HG03521 (cell line): Measurements from ENCODE around the gene RBFOX2.
"Not testable (repeated sequence)": the region's sequence is repeated elsewhere in the genome, so short reads cannot be mapped to it uniquely, and the experiment has no call there.

Experiments
- ATAC-seq: cut with Tn5 transposase; IDR thresholded peaks from one replicate; pipeline ENCODE4 v1.9.1; 2021; ENCODE audit warnings: mild to moderate bottlenecking, moderate library complexity; ENCODE audit not compliant: unreplicated experiment

RBFOX2 gene

DNA sequence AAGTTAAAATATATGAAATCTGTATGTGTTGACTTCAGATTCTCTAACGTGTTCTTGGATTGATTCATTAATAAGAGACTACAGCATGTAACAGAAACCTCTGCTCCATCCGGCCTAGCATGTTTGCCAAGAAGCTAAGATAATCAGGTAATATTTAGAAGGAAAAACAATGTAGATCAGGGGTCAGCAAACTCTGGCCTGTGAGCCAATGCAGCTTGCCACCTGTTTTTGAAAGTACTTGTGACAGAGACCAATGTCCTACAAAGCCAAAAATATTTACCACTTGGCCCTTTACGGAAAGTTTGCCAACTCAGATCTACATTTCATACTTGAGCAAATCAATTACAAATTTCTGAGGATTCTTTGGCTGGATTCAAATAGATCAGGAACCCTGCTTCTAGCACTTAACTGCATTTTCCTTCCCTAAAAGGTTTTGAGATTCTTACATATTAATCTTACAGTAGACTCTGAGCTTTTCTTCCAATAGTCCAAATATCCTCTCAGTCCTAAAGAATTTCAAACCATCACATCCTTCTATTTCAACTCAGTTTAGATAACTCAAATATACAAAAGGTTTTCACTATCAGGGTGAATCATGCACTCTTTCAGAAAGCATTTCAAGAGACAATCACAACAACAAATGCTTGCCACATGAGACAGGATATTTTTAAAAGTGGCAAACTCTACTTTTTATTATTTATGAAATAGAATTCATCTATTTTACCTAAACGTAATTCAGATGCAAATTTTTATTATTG is 281.5 kb downstream of the RBFOX2 start:
- ATAC-seq = no peak

DNA sequence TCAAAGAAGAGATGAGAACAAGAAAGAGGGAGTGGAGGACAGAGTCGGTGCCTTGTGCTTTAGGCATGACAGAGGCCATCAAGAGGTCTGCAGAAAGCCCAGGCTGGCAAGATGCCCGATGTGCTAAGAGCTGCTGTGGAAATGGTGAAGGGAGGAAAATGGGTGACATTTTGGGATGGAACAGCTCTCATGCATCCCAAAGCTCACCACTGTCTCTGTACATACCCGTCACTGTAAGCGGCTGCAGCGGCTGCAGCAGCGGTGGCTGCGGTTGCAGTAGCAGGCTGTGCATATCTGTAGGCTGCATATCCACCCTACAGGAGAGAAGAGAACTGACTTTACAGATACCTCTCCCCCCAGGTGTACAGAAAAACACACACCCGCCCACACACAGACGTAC is 282.4 kb downstream of the RBFOX2 start:
- no peak for ATAC-seq

DNA sequence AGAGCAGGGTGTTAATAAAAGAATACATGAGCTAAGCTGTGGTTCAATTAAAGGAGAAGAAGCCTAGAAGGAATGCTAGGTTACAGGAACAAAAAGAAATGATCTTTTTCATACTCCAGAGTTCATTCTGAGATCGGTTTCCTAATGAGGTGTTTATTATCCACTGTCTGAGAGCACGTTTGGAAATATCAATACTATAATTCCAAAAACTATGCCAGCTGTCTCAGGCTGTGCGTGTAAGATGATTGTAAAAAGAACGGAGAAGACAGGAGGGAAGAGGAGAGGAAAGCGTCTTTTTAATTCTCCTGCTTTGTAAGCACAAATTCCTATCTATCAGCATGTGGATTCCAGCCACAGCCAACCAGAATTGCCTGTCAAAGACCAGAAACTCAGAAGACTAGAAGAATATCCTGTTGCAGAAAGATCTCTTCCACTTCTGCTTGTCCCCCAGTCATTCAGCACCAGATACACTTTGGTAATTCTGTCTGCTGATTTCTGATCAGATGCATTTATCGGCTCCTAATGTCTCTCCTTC is 285.2 kb downstream of the RBFOX2 start:
- ATAC-seq = no peak

DNA sequence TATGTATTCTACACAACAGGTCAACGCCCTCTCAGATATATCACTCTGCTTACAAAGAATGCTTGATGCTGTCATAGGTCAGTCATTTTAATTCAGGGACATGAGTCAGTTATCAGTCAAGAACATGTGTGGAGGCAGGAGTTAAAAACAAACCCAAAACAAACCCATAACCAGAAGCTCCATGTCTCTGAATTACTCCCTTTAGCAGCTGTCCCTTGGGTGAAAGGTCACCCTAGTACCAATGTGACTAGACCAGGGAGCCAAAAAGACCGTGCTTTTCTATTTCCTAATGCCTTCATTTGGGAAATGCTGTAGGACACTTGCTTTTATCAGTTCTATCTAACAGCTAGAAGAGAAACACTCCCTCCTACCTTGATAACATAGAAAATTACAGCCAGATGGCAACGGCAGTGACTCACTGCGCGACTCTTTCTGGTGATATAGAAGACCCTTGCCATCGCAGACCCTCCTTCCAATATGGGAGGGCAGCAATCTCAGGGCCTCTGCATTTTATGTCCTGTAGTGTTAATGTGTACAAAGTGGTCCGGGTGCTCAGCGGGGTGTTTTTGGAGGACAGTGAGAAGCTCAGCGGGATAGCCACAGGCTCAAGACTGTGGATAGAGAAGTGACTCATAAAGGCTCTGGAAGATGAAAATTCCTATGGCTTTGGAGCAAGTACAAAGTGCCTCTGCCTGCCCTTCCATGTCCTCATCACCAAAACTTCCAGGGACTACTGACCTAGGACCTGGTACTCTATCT is 286.1 kb downstream of the RBFOX2 start:
- ATAC-seq = no peak

DNA sequence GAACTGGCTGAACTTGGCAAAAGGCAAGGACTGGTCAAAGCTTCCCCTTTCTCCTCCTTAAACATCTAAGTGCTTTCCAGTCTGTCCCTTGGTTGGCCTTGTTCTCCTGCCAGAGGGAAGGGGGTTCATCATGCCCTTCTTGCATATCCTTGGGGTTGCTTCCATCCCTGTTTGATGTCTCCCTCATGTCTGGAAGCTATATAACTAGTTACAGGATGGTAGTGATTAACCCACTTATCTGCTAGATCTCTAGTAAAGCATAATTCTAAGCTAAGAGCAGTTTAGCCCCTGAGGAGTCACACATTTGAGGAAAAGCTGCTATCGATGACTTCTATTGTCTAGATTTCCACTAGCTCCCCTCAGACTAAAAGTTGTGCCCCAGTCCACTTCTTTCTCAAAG is 288.0 kb downstream of the RBFOX2 start:
- ATAC-seq = no peak

DNA sequence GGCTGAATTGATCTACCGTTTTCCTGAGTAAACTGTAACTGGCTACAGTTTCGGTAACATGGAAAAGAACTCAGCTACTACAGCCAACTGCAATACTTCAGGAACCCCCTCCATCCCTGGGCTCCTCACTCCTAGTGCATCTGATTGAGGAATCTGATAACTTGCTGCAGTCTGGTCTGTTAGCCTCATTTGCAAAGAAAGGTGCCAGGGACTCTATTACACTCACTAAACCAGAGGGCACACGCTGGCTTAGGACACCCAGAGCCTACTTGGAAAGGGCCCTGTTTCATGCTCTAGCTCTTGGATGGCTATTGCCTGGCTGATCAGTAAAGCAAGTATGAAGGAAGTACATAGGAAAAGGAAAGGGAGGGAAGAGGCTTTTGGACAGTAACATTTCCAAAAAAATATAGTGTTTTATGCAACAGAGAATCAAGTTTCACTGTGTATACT is 288.7 kb downstream of the RBFOX2 start:
- no peak for ATAC-seq

DNA sequence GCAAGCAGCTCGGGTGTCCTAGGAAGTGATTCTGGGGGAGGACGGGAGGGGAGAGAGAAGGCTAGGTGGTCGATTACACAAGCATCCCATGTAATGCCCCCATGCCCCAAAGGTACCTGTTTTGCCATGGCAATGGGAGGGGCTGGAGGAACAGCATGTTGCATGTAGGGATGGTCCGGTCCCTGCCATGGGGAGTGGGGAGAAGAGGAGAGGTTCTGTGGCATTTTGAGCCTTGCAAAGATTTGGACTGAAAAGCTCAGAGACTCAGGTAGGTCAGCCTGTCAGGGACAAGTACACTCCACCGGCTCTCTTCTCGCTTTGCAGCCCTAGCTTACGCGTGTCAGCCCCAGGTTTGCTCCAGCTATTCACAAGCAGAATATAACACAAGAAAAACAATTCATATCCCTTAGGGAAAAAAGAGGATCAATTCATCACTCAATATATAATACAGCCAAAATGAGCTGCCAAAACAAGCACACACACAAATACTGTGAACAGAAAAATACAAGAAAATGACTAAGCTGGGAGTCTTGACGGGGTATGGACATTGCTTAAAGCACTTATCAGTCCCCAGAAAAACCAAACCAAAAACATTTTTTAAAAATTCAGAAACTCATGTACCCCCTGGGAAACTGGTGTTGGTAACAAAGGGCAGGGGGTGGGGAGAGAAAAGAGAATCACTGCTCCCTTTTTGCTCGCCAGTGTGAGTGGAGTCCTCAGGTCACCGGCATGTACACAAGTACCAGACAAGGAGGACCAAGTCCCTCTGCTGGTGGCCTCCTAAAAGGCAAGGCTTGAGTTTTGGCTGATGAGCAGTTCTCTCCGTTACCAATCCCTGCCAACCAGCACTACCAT is 289.3 kb downstream of the RBFOX2 start:
- no peak for ATAC-seq

DNA sequence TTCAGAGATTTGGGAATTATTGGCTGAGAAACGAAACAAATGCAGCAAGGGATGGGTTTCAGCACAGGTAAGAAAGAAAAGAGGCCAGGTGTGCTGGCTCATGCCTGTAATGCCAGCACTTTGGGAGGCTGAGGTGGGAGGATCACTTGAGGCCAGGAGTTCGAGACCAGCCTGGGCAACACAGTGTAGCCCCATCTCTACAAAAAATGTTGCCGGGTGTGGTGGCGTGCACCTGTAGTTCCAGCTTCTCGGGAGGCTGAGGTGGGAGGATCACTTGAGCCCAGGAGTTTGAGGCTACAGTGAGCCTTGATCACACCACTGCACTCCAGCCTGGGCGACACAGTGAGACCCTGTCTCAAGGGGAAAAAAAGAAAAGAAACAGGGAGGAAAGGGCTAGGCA is 290.7 kb downstream of the RBFOX2 start:
- ATAC-seq = not testable (repeated sequence)

DNA sequence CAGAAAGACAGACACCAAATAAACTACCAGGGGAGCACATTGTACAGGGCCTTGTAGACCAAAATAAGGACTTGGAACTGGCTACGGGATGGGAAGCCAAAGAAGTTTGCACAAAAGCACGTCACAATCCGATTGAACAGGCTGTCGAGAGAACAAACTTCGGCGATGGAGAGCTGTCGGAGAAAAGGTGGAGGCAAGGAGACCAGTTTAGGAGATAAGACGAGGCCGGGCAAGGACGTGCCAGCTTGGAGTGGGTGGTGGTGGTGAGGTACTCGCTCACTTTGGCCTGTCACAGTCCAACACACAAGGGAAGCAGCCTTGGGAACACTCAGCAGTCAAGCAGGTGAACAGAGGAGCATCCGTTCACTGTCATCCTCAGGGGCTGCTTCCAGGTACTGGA is 291.9 kb downstream of the RBFOX2 start:
- no peak for ATAC-seq

DNA sequence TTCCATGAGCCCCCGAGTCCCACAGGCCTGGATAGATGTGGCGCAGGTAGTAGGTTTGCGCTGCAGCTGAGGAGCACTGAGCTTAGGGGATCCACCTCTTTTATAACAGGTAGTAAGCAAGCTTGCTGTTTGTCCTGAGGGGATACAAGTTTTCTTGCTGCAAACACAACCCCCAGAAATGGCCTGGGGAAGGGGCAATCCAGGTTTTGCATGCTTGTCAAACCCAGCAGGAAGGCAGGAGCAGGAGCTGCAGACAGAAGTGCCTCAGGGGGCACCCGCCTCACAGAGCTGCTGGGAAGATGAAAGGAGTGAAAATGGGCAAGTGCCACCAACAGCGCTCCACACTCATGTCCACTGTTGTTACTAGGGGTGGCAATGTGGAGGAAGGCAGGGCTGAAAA is 292.5 kb downstream of the RBFOX2 start:
- ATAC-seq = no peak

DNA sequence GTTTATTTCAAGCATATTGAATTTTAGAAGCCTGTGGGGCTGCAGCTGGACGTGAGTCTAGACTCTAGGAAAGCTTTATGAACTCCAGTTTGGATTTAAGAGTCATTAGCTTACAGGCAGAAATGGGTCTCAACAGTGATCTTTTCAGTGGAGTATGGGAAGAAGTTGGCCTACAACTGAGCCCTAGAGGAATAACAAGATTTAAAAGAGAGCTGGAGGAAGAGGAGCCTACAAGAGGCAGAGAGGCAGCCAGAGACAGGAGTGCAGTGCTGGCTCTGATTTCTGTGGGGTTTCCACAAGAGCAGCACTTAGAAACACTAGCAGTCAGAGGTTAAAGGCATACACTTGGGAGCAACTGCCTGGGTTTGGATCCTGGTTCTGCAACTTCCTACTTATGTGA is 293.1 kb downstream of the RBFOX2 start:
- ATAC-seq = no peak

DNA sequence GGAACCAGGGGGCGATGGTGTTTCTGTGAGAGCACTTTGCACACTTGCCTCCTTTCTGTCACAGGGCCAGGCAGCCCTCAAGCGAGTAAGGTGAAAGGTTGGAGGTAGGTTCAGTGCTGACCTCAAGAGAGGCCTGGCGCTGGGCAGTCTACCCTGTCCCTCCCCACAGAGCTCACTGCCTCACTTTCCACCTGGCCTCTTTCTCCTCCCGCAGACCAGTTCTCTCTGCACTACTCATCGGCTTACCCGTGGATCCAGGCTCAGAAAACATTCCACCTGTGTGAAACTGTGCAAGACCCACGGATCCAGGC is 294.2 kb downstream of the RBFOX2 start:
- no peak for ATAC-seq

DNA sequence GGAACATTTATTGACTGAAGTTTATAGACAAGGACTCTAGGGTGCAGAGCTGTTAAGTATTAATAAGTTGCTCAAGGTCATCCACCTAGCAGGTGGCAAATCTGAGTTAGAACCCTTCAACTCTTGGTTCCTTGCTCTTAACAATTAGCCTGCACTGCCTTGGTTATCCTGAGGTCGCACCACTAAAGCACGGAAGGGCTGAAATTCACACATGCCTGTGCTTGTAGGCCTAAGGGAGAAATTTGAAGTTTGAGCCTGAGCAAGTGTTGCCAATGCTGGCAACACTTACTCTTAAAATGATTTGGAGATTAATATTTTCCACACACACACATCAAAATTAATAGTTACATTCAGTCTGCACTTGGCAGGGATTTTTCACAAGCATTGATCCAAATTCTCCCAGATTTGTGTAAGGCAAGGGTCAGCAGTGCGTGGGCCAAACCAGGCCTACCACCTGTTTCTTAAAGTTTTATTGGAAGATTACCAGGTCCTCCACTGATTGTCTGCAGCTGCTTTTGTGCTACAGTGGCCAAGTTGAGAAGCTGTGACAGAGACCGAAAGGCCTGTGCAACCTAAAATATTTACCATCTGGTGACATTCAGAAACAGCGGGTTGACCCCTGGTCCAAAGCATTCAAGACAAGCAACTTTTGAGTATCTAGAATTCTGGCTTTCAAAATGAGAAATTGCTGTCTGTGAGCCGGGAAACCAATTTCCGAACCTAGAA is 294.7 kb downstream of the RBFOX2 start:
- no peak for ATAC-seq

DNA sequence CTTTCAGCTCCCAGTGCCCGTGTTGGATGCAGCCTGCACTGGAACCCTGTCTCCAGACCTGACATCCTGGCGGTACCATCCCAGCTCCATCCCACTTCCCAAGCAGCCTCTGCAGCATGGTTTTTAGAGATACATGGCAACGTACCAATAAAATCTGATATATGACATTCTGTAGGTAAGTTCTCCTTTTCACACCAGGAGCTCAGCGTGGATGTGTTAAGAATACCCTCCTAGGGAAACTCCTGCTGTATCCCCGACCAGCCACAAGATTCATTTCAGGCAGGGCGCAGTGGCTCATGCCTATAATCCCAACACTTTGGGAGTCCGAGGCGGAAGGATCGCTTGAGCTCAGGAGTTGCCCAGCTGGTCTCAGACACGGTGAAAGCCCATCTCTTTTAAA is 295.6 kb downstream of the RBFOX2 start:
- ATAC-seq = no peak

DNA sequence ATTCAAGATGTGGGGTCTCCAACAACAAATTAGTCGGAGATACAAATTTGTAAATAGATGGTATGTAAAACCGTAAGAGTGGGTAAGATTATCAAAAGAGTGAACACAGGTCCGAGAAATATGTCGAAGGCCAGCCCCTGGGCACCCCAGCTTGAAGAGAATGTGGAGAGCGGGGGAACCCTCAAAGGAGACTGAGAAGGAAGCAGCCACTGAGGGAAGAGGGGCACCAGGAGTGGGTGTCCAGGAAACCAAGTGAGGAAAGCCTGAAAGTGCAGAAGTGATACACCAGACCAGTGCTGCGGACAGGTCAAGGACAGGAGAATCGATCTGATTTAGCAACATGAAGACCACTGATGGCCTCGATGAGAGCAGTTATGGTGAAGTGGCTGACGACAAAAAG is 296.5 kb downstream of the RBFOX2 start:
- ATAC-seq = no peak

DNA sequence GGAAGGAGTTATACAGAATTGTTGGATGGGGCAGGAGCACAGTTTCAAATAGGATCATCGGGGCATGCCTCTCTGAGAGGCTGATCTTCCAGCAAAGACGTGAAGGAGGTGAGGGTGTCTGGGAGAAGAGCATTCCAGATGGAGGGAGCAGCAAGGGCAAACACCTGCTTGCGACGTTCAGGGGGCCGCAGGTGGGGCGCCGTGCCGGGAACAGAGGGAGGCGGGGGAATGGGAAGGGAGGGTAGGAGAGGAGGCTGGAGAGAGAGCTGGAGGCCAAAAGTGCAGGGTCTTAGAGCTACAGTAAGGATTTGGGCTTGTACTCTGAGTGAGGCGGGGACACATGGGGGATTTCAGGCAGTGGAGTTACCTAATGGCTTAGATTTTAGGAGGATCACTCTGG is 297.3 kb downstream of the RBFOX2 start:
- no peak for ATAC-seq

DNA sequence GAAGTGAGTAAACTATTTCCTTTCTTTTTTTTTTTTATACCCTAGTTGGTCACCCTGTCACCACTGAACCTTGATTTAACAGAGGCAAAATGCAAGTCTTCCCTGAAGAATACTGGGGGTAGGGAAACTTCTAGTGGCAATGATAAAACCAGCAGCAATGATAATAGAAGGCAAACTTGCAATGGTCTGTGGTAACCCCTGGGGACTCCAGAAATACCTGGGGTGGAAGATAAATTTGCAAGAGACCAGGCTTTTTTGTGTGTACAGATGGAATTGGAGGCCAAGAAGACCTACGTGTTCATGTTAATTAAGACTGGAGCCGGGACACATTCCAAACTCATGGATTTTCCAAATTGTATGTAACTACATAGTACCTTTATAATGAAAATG is 299.3 kb downstream of the RBFOX2 start:
- no peak for ATAC-seq

DNA sequence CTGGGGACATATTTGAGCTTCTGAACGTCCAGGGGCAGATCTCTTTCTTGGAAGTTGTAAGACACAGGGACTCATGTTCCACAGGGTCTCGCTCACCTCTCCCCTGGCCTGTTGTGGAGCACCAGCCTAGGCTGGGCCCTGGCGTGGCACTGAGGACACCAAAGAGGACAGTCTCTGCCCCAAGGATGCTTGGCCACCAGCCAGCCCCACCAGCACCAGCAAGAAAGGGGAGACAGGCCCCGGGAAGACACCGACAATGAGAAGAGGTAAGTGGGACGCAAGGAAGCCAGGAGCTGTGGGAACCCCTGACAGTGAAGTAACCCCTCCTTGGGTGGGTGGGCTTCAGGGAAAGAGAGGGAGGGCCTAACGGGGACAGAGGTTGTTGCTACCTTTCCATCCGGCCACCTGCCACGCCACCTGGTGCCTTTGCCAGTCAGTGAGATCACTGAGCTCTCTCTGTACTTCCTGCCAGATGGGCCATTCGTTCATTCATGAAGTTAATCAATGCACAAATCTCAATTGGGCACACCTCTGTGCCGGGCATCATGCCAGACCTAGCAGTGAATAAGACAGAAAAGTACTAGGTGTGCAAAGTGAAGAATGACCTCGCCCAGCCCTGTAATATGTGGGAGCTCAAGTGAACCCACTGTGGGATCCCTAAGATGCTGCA is 299.9 kb downstream of the RBFOX2 start:
- ATAC-seq = no peak

DNA sequence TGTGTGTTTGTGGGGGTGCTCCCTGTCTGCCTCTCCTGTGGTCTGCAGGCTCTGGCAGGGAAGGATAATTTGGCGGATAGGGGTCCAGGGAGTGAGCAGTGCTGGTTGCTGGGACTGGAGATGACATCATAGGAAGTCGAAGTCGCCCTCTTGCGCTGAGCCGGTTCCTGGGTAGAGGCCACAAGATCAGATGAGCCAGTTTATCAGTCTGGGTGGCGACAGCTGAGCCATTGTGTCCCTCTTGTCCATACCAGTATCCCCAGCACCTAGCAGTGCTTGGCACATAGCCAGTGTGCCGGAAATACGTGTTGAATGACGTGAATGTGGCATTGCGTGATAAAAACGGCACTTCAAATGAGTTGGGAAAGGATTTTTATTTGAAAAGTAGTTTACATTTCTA is 301.2 kb downstream of the RBFOX2 start:
- no peak for ATAC-seq

DNA sequence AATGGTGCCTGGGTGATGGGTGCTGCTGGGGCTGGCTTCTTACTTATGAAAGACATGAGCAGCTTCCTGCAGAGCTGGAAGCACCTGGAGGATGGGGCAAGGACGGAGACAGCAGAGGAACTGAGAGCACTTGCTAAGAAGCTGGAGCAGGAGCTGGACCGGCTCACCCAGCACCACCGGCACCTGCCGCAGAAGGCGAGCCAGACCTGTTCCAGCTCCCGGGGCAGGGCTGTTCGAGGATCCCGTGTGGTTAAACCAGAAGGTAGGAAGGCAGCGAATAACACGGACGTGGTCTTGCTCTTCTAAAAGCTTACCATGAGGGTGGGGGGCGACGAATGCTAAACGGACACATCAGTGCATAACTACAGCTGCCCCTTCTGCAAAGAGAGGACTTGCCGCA is 301.7 kb downstream of the RBFOX2 start:
- ATAC-seq = no peak
